ENCODE results near the gene FLT4.

FLT4 gene

GRCh38 chr5:180593446-180594206 lies 55.8 kb downstream of the FLT4 start:
- TF ChIP-seq, protein P1, sequence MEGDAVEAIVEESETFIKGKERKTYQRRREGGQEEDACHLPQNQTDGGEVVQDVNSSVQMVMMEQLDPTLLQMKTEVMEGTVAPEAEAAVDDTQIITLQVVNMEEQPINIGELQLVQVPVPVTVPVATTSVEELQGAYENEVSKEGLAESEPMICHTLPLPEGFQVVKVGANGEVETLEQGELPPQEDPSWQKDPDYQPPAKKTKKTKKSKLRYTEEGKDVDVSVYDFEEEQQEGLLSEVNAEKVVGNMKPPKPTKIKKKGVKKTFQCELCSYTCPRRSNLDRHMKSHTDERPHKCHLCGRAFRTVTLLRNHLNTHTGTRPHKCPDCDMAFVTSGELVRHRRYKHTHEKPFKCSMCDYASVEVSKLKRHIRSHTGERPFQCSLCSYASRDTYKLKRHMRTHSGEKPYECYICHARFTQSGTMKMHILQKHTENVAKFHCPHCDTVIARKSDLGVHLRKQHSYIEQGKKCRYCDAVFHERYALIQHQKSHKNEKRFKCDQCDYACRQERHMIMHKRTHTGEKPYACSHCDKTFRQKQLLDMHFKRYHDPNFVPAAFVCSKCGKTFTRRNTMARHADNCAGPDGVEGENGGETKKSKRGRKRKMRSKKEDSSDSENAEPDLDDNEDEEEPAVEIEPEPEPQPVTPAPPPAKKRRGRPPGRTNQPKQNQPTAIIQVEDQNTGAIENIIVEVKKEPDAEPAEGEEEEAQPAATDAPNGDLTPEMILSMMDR (IDR thresholded peaks at IDR 0.05; ENCODE audit: borderline replicate concordance, control extremely low read depth, extremely low read depth, insufficient read depth, missing control alignments) = no peak
- DNase-seq (ENCODE audit: low spot score) = peak; percentile 16
- in situ Hi-C loops (cut with MboI; ENCODE audit: low sequenced_read_pairs, unreplicated experiment) = no loop called here

DNA sequence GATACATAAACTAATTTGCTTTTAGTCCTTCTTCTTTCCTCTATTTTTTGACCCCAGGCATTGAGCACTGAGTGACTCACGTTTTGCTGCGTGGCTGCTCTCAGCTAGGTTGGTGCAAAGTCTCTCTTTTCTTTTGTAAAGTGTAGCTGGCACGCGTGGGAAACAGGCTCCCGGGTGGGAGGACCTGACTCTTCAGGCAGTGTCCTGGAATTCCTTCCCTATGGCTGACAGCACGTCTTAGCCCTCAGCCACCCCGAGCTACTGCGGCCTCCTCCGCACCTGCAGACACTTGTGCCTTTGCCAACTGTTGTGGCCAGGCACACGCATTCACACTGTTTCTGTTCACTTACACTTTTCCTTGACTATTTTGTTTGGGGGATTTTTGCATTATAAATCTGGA lies 57.2 kb downstream of the FLT4 start:
- DNase-seq (ENCODE audit: low spot score) = no peak
- in situ Hi-C loops (cut with MboI; ENCODE audit: low sequenced_read_pairs, unreplicated experiment) = no loop called here
- TF ChIP-seq, protein P1 (IDR thresholded peaks at IDR 0.05; ENCODE audit: borderline replicate concordance, control extremely low read depth, extremely low read depth, insufficient read depth, missing control alignments) = no peak

DNA sequence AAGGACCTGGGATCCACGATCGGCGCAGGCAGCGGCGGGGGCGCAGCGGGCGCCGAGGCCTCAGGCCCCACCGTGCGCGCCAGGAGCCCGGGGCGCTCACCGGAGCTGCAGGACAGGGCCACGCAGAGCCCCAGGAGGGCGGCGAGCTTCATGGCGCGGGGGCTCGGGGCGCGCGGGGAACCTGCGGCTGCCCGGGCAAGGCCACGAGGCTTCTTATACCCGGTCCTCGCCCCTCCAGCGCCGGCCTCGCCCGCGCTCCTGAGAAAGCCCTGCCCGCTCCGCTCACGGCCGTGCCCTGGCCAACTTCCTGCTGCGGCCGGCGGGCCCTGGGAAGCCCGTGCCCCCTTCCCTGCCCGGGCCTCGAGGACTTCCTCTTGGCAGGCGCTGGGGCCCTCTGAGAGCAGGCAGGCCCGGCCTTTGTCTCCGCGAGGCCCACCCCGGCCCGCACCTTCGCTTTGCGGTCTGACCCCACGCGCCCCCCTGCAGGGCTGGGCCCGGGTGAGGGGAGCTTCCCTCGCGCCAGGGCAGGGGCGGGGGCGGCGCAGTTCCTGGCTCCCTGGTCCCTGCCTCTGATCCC lies 58.0 kb downstream of the FLT4 start, which contains the start of gene SCGB3A1:
TSS of gene SCGB3A1 (minus strand) at position 189 of the 577 bp plus-strand sequence. CDS start at position 152, 37 bp downstream.
- TF ChIP-seq, protein P1 (IDR thresholded peaks at IDR 0.05; ENCODE audit: borderline replicate concordance, control extremely low read depth, extremely low read depth, insufficient read depth, missing control alignments) = no peak
- in situ Hi-C loops (cut with MboI; ENCODE audit: low sequenced_read_pairs, unreplicated experiment) = no loop called here
- peak; percentile 18 for DNase-seq (ENCODE audit: low spot score)

DNA sequence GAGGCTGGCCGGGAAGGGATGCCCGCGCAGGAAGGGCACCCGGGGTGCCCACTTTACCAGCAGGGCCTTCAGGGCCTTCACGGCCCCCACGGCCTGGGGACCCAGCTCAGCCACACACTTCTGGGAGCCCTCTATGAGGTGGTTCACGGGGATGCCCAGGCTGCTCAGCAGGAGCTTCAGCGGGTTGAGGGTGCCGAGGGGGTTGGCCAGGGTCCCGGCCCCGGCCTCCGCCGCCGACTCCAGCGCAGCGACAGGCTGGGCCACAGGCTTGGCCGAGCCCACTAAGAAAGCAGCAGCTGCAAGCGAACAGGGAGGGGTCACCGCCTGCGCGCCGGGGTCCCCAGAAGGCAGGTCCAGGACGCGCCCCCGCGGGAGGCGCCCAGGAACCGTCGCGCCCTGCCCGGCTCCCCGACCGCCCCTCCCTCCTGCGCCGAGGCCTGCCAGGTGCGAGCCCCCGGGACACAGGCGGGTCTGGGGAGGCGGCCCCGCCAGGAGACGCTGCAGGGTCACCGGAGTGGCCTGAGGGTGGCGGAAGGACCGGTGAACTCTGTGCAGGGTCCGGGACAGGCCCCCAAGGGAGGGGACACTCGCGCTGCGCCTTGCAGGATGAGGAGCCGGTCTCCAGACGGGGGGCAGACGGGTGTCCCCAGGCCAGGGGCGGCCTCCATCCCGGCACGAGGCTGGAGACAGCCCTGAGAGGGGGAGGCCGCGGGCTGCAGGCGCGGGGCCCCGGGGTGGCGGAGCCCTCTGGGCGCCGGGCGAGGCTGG lies 58.7 kb downstream of the FLT4 start:
- TF ChIP-seq, protein P1 (IDR thresholded peaks at IDR 0.05; ENCODE audit: borderline replicate concordance, control extremely low read depth, extremely low read depth, insufficient read depth, missing control alignments) = no peak
- DNase-seq (ENCODE audit: low spot score) = peak; percentile 29
- in situ Hi-C loops (cut with MboI; ENCODE audit: low sequenced_read_pairs, unreplicated experiment) = no loop called here

DNA sequence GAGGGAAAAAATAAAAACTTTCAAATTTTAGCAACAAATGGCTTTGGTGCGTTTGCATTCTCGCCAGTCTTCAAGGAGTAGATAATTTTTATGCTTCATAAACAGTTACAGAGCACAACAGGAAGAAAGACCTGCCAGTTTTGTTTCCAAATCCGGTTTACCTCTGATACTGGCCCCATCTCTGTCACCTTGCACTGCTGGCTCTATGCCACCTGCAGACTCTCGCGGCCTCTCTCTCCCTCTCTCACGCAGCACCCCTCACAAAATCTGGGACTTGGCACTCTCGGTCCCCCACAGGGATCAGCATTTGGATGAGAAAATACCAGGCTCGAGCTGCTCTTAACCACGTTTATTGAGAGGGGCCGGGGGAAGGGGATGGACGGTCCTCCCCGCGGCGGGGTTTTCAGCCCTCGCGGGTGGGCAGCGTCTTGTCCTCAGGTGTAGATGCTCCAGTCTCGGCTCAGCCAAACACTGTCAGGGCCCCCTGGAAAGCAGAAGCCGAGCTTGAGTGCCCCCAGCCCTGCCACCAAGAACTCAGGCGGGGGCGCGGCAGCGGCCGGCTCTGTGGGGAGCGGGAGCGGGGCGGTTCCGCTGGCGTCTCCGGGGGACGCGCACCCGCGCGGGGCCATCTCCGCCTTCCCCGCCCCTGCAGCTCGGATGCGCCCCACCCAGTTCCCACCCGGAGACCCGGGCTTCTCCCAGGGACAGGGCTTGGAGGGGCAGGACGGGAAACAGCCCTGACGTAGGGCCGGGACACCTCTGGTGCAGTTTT lies 59.4 kb downstream of the FLT4 start:
- TF ChIP-seq, protein P1 (IDR thresholded peaks at IDR 0.05; ENCODE audit: borderline replicate concordance, control extremely low read depth, extremely low read depth, insufficient read depth, missing control alignments) = no peak
- DNase-seq (ENCODE audit: low spot score) = no peak
- in situ Hi-C loops (cut with MboI; ENCODE audit: low sequenced_read_pairs, unreplicated experiment) = no loop called here

- in situ Hi-C loops (cut with MboI; ENCODE audit: low sequenced_read_pairs, unreplicated experiment) = no loop called here
- DNase-seq (ENCODE audit: low spot score) = no peak
- TF ChIP-seq, protein P1 (IDR thresholded peaks at IDR 0.05; ENCODE audit: borderline replicate concordance, control extremely low read depth, extremely low read depth, insufficient read depth, missing control alignments) = no peak
Observed at GRCh38 chr5:180586870-180587269, 62.5 kb downstream of the FLT4 start.

Measured in GM13976 (cell line).